Loucy (cell line): ENCODE data around the gene GNPTG.
"Not testable (repeated sequence)": the region's sequence is repeated elsewhere in the genome, so short reads cannot be mapped to it uniquely, and the experiment has no call there.

Experiments used
- CTCF ChIP-seq: fragments of 200-600 bp; sonication (generic); conservative IDR thresholded peaks from 2 replicates; pipeline ENCODE4 v1.5.1; 2014; ENCODE audit warnings: mild to moderate bottlenecking, antibody characterized with exemption, low read length
- EZH2phosphoT487 ChIP-seq: fragments of 200-600 bp; IDR thresholded peaks from 2 replicates; pipeline ENCODE4 v1.6.1; 2018; ENCODE audit warnings: antibody characterized with exemption, mild to moderate bottlenecking, moderate library complexity, borderline replicate concordance

- TF ChIP-seq CTCF, EZH2phosphoT487: not testable (repeated sequence)
Observed at GRCh38 chr16:1328136-1328535, 23.6 kb upstream of the GNPTG start.
